ENCODE data around the gene SLC7A8. TPM values are rescaled to one million over a fixed set of nuclear protein-coding genes. Genes with fewer than 3 reads are reported as not detected.
"Not testable (repeated sequence)": the region's sequence is repeated elsewhere in the genome, so short reads cannot be mapped to it uniquely, and the experiment has no call there.

Gene SLC7A8
- 0.78 and 1.4 TPM in 2 replicates for polyA plus RNA-seq (2011; rRNA removed)
- 0.74 and 1.8 TPM in 2 replicates for polyA minus RNA-seq (2011; rRNA and poly(A)+ RNA removed)

DNA sequence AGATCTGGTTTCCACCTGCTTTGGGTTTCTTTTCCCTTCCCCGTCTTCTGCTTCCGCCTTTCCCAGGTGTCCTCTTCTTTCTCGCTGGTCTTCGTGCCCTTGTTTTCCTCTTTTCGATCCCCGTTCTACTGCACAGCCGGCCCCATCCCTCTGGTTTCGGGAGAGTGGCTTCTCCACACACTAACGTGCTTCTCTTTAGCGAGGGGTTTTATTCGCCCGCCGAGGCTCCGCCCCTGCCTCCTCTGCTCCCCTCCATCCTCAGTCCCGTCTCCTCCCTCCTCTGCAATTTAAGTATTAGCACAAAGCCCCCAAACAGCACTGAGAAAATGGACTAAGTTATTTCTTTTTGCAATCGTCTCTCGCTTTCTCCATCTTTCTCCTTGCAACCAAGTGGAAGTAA, at the start of gene SLC7A8:
Gene SLC7A8, minus strand, starts transcription at position 182 of the 400 bp plus-strand sequence. CDS start 746 bp downstream, outside the sequence.
- Histone ChIP-seq H3K27me3 (ENCODE audit: control insufficient read depth, insufficient read depth, low read length) (peaks cover 43% of the 10 kb centered on the region), H3K4me3 (ENCODE audit: low read depth, low read length) (peak within 1 kb of the TSS; percentile 52), H3K27ac (ENCODE audit: low read depth, low read length) (no peak within 1 kb of the TSS), H3K9me3 (ENCODE audit: control insufficient read depth, insufficient read depth, low read length) (no peaks in the 10 kb centered on the region)
- ChIA-PET POLR2A (no interaction called here), CTCF (interaction anchor here (1.7 to 22.0 kb wide), 3 partner anchors 28 to 115 kb away, joined by 4 to 818 read pairs (median 30); partner anchors contain the start of gene CEBPE)
- DNase-seq (ENCODE audit: low read depth, low spot score) = no peak
- TF ChIP-seq, protein P1, sequence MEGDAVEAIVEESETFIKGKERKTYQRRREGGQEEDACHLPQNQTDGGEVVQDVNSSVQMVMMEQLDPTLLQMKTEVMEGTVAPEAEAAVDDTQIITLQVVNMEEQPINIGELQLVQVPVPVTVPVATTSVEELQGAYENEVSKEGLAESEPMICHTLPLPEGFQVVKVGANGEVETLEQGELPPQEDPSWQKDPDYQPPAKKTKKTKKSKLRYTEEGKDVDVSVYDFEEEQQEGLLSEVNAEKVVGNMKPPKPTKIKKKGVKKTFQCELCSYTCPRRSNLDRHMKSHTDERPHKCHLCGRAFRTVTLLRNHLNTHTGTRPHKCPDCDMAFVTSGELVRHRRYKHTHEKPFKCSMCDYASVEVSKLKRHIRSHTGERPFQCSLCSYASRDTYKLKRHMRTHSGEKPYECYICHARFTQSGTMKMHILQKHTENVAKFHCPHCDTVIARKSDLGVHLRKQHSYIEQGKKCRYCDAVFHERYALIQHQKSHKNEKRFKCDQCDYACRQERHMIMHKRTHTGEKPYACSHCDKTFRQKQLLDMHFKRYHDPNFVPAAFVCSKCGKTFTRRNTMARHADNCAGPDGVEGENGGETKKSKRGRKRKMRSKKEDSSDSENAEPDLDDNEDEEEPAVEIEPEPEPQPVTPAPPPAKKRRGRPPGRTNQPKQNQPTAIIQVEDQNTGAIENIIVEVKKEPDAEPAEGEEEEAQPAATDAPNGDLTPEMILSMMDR (IDR thresholded peaks at IDR 0.05; ENCODE audit: low read depth, low read length) = no peak

DNA sequence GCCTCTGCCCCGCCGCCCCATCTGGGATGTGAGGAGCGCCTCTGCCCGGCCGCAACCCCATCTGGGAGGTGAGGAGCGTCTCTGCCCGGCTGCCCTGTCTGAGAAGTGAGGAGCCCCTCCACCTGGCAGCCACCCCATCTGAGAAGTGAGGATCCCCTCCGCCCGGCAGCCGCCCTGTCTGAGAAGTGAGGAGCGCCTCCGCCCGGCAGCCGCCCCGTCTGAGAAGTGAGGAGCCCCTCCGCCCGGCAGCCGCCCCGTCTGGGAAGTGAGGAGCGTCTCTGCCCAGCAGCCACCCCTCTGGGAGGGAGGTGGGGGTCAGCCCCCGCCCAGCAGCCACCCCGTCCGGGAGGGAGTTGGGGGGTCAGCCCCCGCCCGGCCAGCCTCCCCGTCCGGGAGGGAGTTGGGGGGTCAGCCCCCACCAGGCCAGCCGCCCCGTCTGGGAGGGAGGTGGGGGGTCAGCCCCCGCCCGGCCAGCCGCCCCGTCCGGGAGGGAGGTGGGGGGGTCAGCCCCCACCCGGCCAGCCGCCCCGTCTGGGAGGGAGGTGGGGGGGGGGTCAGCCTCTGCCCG, 48.9 kb upstream of the SLC7A8 start:
- H3K9me3 ChIP-seq (ENCODE audit: control insufficient read depth, insufficient read depth, low read length); POLR2A ChIA-PET; H3K27me3 ChIP-seq (ENCODE audit: control insufficient read depth, insufficient read depth, low read length); H3K4me3 ChIP-seq (ENCODE audit: low read depth, low read length); H3K27ac ChIP-seq (ENCODE audit: low read depth, low read length); CTCF ChIA-PET; DNase-seq (ENCODE audit: low read depth, low spot score): not testable (repeated sequence)

DNA sequence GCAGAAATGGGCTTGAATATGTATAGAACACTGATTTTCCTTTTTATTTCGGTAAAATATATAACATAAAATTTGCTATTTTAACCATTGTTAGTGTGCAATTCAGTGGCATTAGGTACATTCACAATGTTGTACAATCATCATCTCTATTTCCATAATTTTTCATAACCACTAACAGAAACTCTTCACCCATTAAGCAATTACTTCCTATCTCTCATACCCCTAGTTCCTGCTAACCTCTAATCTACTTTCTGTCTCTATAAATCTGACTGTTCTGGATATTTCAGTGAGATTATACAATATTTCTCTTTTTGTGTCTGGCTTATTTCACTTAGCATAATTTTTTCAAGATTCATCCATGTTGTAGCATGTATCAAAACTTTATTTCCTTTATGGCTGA, 45.4 kb upstream of the SLC7A8 start:
- Histone ChIP-seq H3K27me3 (ENCODE audit: control insufficient read depth, insufficient read depth, low read length) (no peaks in the 10 kb centered on the region), H3K4me3 (ENCODE audit: low read depth, low read length) (no peak overlapping the region), H3K9me3 (ENCODE audit: control insufficient read depth, insufficient read depth, low read length) (peaks cover 6% of the 10 kb centered on the region; the same call in 1 of the 2 replicates), H3K27ac (ENCODE audit: low read depth, low read length) (no peak overlapping the region)
- DNase-seq (ENCODE audit: low read depth, low spot score) = no peak
- ChIA-PET POLR2A (no interaction called here), CTCF (no interaction called here)
- TF ChIP-seq, protein P1 (IDR thresholded peaks at IDR 0.05; ENCODE audit: low read depth, low read length) = no peak

DNA sequence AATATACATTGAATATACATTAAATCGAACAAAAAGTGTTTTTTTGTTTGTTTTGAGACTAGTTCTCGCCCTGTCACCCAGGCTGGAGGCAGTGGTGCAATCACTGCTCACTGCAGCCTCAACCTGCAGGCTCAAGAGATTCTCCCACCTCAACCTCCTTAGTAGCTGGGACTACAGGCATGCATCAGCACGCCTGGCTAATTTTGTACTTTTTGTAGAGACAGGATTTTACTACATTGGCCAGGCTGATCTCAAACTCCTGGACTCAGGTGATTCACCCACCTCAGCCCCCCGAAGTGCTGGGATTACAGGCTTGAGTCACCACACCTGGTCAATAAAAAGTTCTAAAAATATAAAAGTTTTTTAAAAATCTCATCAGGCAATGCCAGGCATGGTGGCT, 44.1 kb upstream of the SLC7A8 start:
- H3K9me3 ChIP-seq (ENCODE audit: control insufficient read depth, insufficient read depth, low read length) = peaks cover 6% of the 10 kb centered on the region; the same call in 1 of the 2 replicates
- H3K27me3 ChIP-seq (ENCODE audit: control insufficient read depth, insufficient read depth, low read length) = no peaks in the 10 kb centered on the region
- ChIA-PET CTCF (interaction anchor here (0.6 kb wide), 1 partner anchor 444 kb away, joined by 7 read pairs; no protein-coding TSS in a partner anchor), POLR2A (no interaction called here)
- H3K4me3 ChIP-seq (ENCODE audit: low read depth, low read length) = no peak overlapping the region
- TF ChIP-seq, protein P1 (IDR thresholded peaks at IDR 0.05; ENCODE audit: low read depth, low read length) = no peak
- DNase-seq (ENCODE audit: low read depth, low spot score) = no peak
- H3K27ac ChIP-seq (ENCODE audit: low read depth, low read length) = no peak overlapping the region

DNA sequence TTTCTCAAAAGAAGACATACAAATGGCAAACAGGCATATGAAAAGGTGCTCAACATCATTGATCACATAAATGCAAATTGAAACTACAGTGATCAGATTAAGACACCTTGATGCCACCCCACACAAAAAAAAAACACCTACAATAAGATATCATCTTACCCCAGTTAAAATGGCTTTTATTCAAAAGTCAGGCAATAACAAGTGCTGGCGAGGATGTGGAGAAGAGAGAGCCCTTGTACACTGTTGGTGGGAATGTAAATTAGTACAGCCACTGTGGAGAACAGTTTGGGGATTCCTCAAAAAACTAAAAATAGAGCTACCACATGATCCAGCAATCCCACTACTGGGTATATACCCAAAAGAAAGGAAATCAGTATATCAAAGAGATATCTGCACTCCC, 41.5 kb upstream of the SLC7A8 start:
- H3K9me3 ChIP-seq (ENCODE audit: control insufficient read depth, insufficient read depth, low read length); H3K27me3 ChIP-seq (ENCODE audit: control insufficient read depth, insufficient read depth, low read length); POLR2A ChIA-PET; H3K4me3 ChIP-seq (ENCODE audit: low read depth, low read length); H3K27ac ChIP-seq (ENCODE audit: low read depth, low read length); DNase-seq (ENCODE audit: low read depth, low spot score); CTCF ChIA-PET: not testable (repeated sequence)

DNA sequence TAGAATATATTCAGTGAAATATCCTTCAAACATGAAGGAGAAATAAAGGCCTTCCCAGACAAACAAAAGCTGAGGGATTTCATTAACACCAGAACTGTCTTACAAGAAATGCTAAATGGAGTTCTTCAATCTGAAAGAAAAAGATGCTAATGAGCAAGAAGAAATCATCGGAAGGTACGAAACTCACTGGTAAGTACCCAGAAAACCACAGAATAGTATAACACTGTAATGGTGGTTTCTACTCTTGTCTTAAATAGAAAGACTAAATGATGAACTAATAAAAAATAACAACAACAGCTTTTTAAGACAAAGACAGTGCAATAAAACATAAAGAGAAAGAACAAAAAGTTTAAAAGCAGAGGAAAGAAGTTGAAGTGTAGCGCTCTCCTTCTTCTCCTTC, 35.6 kb upstream of the SLC7A8 start:
- H3K27me3 ChIP-seq (ENCODE audit: control insufficient read depth, insufficient read depth, low read length) = peaks cover 3% of the 10 kb centered on the region

More for the DNA sequence above, 35.6 kb upstream of the SLC7A8 start:
- no peak for DNase-seq (ENCODE audit: low read depth, low spot score)
- H3K9me3 ChIP-seq (ENCODE audit: control insufficient read depth, insufficient read depth, low read length) = no peaks in the 10 kb centered on the region
- ChIA-PET POLR2A (no interaction called here), CTCF (no interaction called here)
- no peak overlapping the region for H3K27ac ChIP-seq (ENCODE audit: low read depth, low read length)
- H3K4me3 ChIP-seq (ENCODE audit: low read depth, low read length) = no peak overlapping the region
- TF ChIP-seq, protein P1 (IDR thresholded peaks at IDR 0.05; ENCODE audit: low read depth, low read length) = no peak

Measured in AG04450 (cell line).